ENCODE measurements around the gene NLK. TPM values are rescaled to one million over a fixed set of nuclear protein-coding genes. Genes with fewer than 3 reads are reported as not detected.

NLK gene
- total RNA-seq, 1 experiment from 2014 or later: 14.9 TPM

DNA sequence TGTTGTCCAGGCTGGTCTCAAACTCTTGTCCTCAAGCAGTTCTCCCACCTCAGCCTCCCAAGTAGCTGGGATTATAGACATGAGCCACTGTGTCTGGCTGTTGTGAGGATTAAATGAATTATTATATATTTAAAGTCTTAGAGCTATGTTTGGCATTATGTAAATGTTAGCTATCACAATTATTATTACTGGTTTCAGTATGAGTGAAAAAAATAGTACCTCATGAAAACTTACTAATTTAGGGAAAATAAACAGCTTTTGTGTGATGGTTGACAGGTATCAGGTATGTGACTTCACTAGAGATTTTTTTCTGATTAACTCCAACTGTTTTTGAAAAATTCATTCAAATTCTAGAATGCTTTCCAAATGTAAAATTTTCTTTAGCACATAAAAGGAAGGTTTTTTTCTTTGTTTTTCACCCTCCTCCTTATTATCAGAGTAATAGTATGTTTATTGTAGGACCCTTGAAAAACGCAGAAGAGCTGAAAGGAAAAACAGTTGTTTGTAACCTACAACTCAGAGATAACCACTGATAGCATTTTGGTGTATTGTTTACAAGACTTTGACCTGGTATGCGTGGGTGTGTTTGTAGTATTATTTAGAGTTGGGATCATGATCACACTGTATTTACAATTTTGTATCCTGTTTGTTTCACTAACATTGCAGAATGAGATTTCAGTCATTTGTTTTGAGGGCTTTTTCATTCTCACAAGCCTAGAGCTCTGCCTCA, 13.2 kb downstream of the NLK start:
- Histone ChIP-seq H3K4me2 (ENCODE audit: low read length) (no peak overlapping the region), H3K4me1 (ENCODE audit: insufficient read depth, low read length) (peaks cover 13% of the 10 kb centered on the region), H3K27ac (ENCODE audit: low read length) (no peak overlapping the region), H3K9ac (ENCODE audit: low read length) (no peak overlapping the region), H3K9me2 (replicated peaks; ENCODE audit: low read length) (no peaks in the 10 kb centered on the region), H2AFZ (ENCODE audit: low read length) (no peak overlapping the region), H4K20me1 (ENCODE audit: low read length) (peaks cover 6% of the 10 kb centered on the region; the same call in 1 of the 2 replicates), H3K27me3 (ENCODE audit: low read length) (no peaks in the 10 kb centered on the region), H3K79me2 (ENCODE audit: low read length) (peaks cover 94% of the 10 kb centered on the region), H3K9me3 (ENCODE audit: low read length) (no peaks in the 10 kb centered on the region), H3K36me3 (ENCODE audit: low read depth, low read length) (no peaks in the 10 kb centered on the region), H3K4me3 (ENCODE audit: low read length) (no peak overlapping the region), H3F3A (ENCODE audit: low read length, unreplicated experiment) (no peaks in the 10 kb centered on the region)
- no TSS peak for BruUV-seq (replicated peaks)
- ATAC-seq (no peak), DNase-seq (no peak)
- POLR2A ChIA-PET (ENCODE audit: unreplicated experiment): interaction anchor here (0.7 kb wide), 1 partner anchor 14 kb away, joined by 5 read pairs; no protein-coding TSS in a partner anchor
- no peak for TF ChIP-seq EZH2phosphoT487 (IDR thresholded peaks at IDR 0.05; ENCODE audit: borderline replicate concordance, low read length)
- TF ChIP-seq CTCF (conservative IDR thresholded peaks at IDR 0.05; ENCODE audit: low read depth, low read length): no peak
- TF ChIP-seq EZH2 (IDR thresholded peaks at IDR 0.05; ENCODE audit: low read length, unreplicated experiment): no peak
- intact Hi-C loops (cut with micrococcal nuclease): no loop called here
- CTCF ChIA-PET: no interaction called here

DNA sequence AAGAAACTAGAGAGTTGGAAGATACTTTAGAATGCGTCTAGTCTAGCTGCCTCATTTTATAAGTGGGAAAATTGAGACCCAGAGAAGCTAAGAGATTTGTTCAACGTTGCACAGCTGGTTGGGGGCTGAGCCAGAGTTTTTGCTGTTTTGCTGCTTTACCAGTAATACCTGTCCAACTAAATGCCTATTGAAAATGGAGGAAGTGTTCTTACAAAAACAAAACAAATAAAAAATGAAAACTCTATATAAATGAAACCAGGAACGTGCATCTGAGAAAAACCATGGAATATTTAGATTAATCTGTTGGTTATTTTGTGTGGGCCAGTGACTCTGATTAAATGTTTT, 13.8 kb downstream of the NLK start:
- H3K9me3 ChIP-seq (ENCODE audit: low read length): no peaks in the 10 kb centered on the region
- POLR2A ChIA-PET (ENCODE audit: unreplicated experiment): no interaction called here
- H3K36me3 ChIP-seq (ENCODE audit: low read depth, low read length): no peaks in the 10 kb centered on the region
- H2AFZ ChIP-seq (ENCODE audit: low read length): no peak overlapping the region
- no peak overlapping the region for H3K9ac ChIP-seq (ENCODE audit: low read length)
- CTCF ChIA-PET: no interaction called here
- H3K4me1 ChIP-seq (ENCODE audit: insufficient read depth, low read length): peaks cover 13% of the 10 kb centered on the region
- no TSS peak for BruUV-seq (replicated peaks)
- intact Hi-C loops (cut with micrococcal nuclease): no loop called here
- no peak overlapping the region for H3K27ac ChIP-seq (ENCODE audit: low read length)
- H3K79me2 ChIP-seq (ENCODE audit: low read length): peaks cover 94% of the 10 kb centered on the region
- TF ChIP-seq EZH2 (IDR thresholded peaks at IDR 0.05; ENCODE audit: low read length, unreplicated experiment): no peak
- no peak for TF ChIP-seq CTCF (conservative IDR thresholded peaks at IDR 0.05; ENCODE audit: low read depth, low read length)
- no peak for TF ChIP-seq EZH2phosphoT487 (IDR thresholded peaks at IDR 0.05; ENCODE audit: borderline replicate concordance, low read length)
- no peak overlapping the region for H3K4me2 ChIP-seq (ENCODE audit: low read length)
- DNase-seq: no peak
- peaks cover 6% of the 10 kb centered on the region; the same call in 1 of the 2 replicates for H4K20me1 ChIP-seq (ENCODE audit: low read length)
- ATAC-seq: no peak
- no peak overlapping the region for H3K4me3 ChIP-seq (ENCODE audit: low read length)
- no peaks in the 10 kb centered on the region for H3F3A ChIP-seq (ENCODE audit: low read length, unreplicated experiment)
- H3K9me2 ChIP-seq (replicated peaks; ENCODE audit: low read length): no peaks in the 10 kb centered on the region
- H3K27me3 ChIP-seq (ENCODE audit: low read length): no peaks in the 10 kb centered on the region

DNA sequence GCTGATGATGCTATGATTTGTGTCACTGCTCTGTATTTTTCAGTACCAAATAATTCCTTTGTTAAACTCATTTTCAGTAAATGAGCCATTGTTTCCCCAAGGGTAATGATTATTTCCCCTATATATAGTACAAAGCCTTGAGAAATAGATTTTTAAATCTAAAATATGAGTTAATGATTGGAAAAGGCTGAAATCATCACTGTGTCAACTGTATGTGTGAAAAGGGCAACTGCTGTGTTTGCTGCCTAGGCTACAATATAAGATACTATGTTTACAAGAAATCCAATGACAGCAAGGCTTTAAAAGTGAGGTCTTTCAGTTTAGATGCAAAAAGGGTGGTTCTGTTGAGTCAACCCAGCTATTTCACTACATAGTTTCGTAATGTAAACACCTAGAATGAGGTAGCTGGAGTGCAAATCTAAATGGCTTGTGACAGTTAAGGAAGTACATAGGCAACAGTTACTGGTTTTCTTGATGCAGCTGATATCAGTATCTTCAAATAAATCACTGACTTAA, 15.3 kb downstream of the NLK start:
- Histone ChIP-seq H3K4me2 (ENCODE audit: low read length) (no peak overlapping the region), H3K9me3 (ENCODE audit: low read length) (no peaks in the 10 kb centered on the region), H4K20me1 (ENCODE audit: low read length) (peaks cover 6% of the 10 kb centered on the region; the same call in 1 of the 2 replicates), H3K27me3 (ENCODE audit: low read length) (no peaks in the 10 kb centered on the region), H2AFZ (ENCODE audit: low read length) (no peak overlapping the region), H3K4me1 (ENCODE audit: insufficient read depth, low read length) (peaks cover 13% of the 10 kb centered on the region), H3K4me3 (ENCODE audit: low read length) (no peak overlapping the region), H3K79me2 (ENCODE audit: low read length) (peaks cover 93% of the 10 kb centered on the region), H3K9ac (ENCODE audit: low read length) (no peak overlapping the region), H3F3A (ENCODE audit: low read length, unreplicated experiment) (no peaks in the 10 kb centered on the region), H3K9me2 (replicated peaks; ENCODE audit: low read length) (no peaks in the 10 kb centered on the region), H3K36me3 (ENCODE audit: low read depth, low read length) (no peaks in the 10 kb centered on the region), H3K27ac (ENCODE audit: low read length) (peak overlapping the region; percentile 11; the same call in 1 of the 2 replicates)
- POLR2A ChIA-PET (ENCODE audit: unreplicated experiment): interaction anchor here (0.8 kb wide), 1 partner anchor 19 kb away, joined by 3 read pairs; no protein-coding TSS in a partner anchor
- DNase-seq: peak; percentile 61
- BruUV-seq (replicated peaks): no TSS peak
- no peak for TF ChIP-seq EZH2phosphoT487 (IDR thresholded peaks at IDR 0.05; ENCODE audit: borderline replicate concordance, low read length)
- TF ChIP-seq CTCF (conservative IDR thresholded peaks at IDR 0.05; ENCODE audit: low read depth, low read length): no peak
- no peak for TF ChIP-seq EZH2 (IDR thresholded peaks at IDR 0.05; ENCODE audit: low read length, unreplicated experiment)
- intact Hi-C loops (cut with micrococcal nuclease): no loop called here
- CTCF ChIA-PET: no interaction called here
- ATAC-seq: peak; percentile 49
